ENCODE measurements around the gene PRDM8. TPM values are rescaled to one million over a fixed set of nuclear protein-coding genes. Genes with fewer than 3 reads are reported as not detected.

The PRDM8 gene
- total RNA-seq, 4 donors from 2014 or later, result 0.11 to 6.1 (median 1.2) TPM

DNA sequence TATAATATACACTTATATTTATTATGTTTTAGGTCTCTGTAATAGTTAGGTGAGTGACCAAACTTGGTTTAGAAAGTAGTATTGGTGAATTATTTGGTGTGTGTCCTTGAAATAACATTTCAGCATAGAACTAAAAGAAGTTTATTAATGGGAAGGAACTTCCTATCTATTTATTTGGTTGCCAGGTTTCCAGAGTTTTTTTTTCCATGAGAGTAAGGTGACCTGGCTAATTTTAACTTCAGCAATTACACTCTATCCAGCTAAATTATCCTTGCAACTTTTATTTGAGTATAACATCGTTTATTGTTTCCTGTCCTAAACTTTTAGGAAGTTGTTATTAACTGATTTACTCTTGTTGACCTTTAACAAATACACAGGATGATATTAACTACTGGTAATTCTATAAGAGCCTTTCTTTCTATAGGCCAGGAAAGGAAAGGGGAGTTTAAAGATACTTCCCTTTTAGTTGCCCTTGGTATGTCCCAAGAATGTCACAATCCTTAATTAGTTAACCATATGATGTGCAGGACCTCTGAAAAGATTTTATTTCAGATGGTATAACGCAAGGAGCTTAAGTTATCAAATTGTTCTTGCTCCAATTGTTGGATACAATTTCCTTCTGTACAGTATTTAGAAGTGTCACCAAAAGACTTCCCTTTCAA, 18.9 kb downstream of the PRDM8 start:
- H3K4me3 ChIP-seq, result no peak overlapping the region
- no peaks in the 10 kb centered on the region for H3K4me1 ChIP-seq
- WGBS, 2 donors, result 38 to 47% methylated on average over 2 of the region's 2 CpGs
- no peaks in the 10 kb centered on the region for H3K36me3 ChIP-seq
- TF ChIP-seq POLR2A (IDR thresholded peaks at IDR 0.05), result no peak
- TF ChIP-seq, protein P1, sequence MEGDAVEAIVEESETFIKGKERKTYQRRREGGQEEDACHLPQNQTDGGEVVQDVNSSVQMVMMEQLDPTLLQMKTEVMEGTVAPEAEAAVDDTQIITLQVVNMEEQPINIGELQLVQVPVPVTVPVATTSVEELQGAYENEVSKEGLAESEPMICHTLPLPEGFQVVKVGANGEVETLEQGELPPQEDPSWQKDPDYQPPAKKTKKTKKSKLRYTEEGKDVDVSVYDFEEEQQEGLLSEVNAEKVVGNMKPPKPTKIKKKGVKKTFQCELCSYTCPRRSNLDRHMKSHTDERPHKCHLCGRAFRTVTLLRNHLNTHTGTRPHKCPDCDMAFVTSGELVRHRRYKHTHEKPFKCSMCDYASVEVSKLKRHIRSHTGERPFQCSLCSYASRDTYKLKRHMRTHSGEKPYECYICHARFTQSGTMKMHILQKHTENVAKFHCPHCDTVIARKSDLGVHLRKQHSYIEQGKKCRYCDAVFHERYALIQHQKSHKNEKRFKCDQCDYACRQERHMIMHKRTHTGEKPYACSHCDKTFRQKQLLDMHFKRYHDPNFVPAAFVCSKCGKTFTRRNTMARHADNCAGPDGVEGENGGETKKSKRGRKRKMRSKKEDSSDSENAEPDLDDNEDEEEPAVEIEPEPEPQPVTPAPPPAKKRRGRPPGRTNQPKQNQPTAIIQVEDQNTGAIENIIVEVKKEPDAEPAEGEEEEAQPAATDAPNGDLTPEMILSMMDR (IDR thresholded peaks at IDR 0.05), result no peak
- DNase-seq, result no peak
- peaks cover 0 to 28% (median 0%) of the 10 kb centered on the region in 4 donors for H3K27me3 ChIP-seq
- intact Hi-C loops (cut with DNase I), result no loop called here
- H3K9me3 ChIP-seq, result no peaks in the 10 kb centered on the region
- H3K27ac ChIP-seq, result no peak overlapping the region

DNA sequence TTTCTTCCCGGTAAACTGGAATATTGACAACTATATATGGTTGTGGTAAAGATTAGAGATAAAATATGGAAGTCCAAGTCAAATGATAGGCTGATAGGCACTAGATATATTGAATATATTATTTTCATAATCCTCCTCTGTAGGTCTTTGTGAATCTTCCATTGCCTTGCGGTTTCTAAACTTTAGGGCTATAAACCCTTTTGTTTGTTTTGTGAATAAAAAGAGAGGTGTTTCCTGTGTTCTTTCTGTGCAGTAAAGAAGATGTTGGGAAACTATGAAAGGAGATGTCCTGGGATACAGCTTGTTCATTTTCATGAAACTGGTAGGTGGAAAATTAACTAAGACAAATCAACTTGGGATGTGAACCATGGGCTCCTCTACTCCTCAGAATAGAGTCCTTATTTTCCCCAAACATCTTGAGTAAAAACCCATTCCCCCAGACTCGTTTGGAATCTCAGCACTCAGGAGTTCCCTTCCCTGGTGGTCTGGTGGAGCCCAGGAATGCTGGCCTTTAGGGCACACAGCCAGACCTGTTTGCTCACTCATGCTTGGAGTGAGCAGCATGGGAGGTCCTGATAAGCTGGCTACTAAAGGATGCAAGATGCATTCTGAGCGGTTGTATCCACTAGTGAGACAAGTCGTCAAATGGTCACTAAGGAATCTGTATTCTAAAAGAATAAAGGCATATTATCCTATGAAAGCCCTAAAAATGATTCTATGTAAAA, 22.2 kb downstream of the PRDM8 start:
- DNase-seq, result no peak
- Histone ChIP-seq H3K27me3 (peaks cover 0 to 28% (median 0%) of the 10 kb centered on the region in 4 donors), H3K4me1 (no peaks in the 10 kb centered on the region), H3K4me3 (no peak overlapping the region), H3K36me3 (no peaks in the 10 kb centered on the region), H3K9me3 (no peaks in the 10 kb centered on the region), H3K27ac (no peak overlapping the region)
- TF ChIP-seq, protein P1 (IDR thresholded peaks at IDR 0.05), result no peak
- no peak for TF ChIP-seq POLR2A (IDR thresholded peaks at IDR 0.05)
- WGBS, 2 donors, result 58 to 64% methylated on average over 5 of the region's 5 CpGs
- intact Hi-C loops (cut with DNase I), result no loop called here

DNA sequence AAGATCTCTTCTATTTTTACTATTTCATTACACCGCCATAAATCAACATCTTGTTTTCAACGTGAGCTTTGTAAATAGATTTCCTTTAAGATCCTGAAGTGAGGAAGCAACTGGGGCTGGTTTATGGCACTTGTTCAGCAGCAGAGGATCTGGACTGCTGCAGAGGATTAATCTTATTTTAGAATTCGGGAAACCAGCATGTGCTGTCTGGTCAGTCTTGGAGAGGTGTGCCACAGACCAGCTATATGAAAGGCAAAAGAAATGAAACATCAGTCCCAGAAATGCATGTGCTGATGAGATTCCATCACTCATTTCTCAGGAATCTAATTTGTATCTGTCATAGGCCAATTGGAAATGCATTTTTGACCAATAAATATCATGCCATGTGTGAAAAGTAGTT, 23.4 kb downstream of the PRDM8 start:
- Histone ChIP-seq H3K27me3 (peaks cover 0 to 35% (median 0%) of the 10 kb centered on the region in 4 donors), H3K36me3 (no peaks in the 10 kb centered on the region), H3K4me1 (no peaks in the 10 kb centered on the region), H3K4me3 (no peak overlapping the region), H3K9me3 (no peaks in the 10 kb centered on the region), H3K27ac (no peak overlapping the region)
- 27 to 45% methylated on average over 3 of the region's 3 CpGs for WGBS, 2 donors
- no peak for DNase-seq
- TF ChIP-seq, protein P1 (IDR thresholded peaks at IDR 0.05), result no peak
- TF ChIP-seq POLR2A (IDR thresholded peaks at IDR 0.05), result no peak
- intact Hi-C loops (cut with DNase I), result no loop called here

DNA sequence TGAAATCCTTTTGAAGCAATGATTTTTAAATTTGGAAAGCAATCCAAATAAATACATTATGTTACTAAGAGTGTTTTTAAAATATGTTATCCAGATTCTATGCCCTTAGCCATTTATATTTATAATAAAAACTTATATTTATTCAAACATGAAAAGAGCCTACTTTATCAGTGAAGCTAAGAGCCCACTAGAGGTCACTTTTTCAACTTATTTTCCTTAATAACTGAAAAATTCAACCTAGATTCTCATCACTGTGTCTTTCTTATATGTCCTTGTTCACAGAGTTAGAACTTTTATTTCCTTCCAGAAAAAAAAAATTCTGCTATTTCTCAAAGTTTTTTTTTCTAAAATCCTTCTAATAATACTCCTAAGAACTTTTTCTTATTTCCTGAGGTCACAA, 23.9 kb downstream of the PRDM8 start:
- H3K27ac ChIP-seq, result no peak overlapping the region
- no peak for TF ChIP-seq POLR2A (IDR thresholded peaks at IDR 0.05)
- TF ChIP-seq, protein P1 (IDR thresholded peaks at IDR 0.05), result no peak
- no peak overlapping the region for H3K4me3 ChIP-seq
- H3K27me3 ChIP-seq, result peaks cover 0 to 33% (median 0%) of the 10 kb centered on the region in 4 donors
- no peaks in the 10 kb centered on the region for H3K9me3 ChIP-seq
- no peak for DNase-seq
- no peaks in the 10 kb centered on the region for H3K36me3 ChIP-seq
- no peaks in the 10 kb centered on the region for H3K4me1 ChIP-seq
- intact Hi-C loops (cut with DNase I), result no loop called here

DNA sequence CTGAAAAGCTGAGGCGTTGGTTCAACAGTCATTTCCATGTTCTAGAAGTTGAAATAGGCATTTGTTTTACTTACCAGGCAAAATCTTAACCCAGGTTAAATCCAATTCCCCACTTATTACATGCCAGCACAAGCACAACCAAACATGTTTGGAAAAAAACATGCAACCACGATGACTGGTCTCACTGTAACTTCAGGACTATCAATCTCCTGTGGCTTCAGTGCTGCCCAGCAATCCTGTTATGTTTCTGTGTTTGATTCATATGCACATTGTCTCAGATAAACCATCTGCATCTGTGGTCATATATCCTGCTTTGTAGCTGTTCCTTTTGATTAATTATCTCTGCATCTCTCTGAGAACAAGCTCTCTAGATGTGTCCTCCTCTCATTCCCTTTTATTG, 28.3 kb downstream of the PRDM8 start:
- TF ChIP-seq, protein P1 (IDR thresholded peaks at IDR 0.05), result no peak
- no peak for TF ChIP-seq POLR2A (IDR thresholded peaks at IDR 0.05)
- Histone ChIP-seq H3K9me3 (no peaks in the 10 kb centered on the region), H3K27ac (no peak overlapping the region), H3K4me1 (no peaks in the 10 kb centered on the region), H3K4me3 (no peak overlapping the region), H3K27me3 (peaks cover 0 to 22% (median 0%) of the 10 kb centered on the region in 4 donors), H3K36me3 (no peaks in the 10 kb centered on the region)
- intact Hi-C loops (cut with DNase I), result no loop called here
- no peak for DNase-seq
- 38% methylated on average over 2 of the region's 2 CpGs for WGBS, 2 donors

Measured in esophagus squamous epithelium (tissue), 5 donors.